D721Med (cell line): ENCODE measurements around the gene SLC5A10.

Experiments
- DNase-seq: peaks from one replicate; pipeline ENCODE4 v3.0.0; 2011; ENCODE audit warnings: low spot score; ENCODE audit not compliant: insufficient read length
- FAIRE-seq: peaks from 2 replicates; lab custom pipeline; 2011; peaks lifted over from hg19 to GRCh38; lab: Jason Lieb, UNC
- TF ChIP-seq, protein P1 (sequence below): IDR thresholded peaks from 2 replicates; pipeline ENCODE4 v1.5.1; 2012; ENCODE audit warnings: mild to moderate bottlenecking, control low read depth; ENCODE audit not compliant: insufficient read depth; ENCODE audit errors: missing control alignments

The SLC5A10 gene

DNA sequence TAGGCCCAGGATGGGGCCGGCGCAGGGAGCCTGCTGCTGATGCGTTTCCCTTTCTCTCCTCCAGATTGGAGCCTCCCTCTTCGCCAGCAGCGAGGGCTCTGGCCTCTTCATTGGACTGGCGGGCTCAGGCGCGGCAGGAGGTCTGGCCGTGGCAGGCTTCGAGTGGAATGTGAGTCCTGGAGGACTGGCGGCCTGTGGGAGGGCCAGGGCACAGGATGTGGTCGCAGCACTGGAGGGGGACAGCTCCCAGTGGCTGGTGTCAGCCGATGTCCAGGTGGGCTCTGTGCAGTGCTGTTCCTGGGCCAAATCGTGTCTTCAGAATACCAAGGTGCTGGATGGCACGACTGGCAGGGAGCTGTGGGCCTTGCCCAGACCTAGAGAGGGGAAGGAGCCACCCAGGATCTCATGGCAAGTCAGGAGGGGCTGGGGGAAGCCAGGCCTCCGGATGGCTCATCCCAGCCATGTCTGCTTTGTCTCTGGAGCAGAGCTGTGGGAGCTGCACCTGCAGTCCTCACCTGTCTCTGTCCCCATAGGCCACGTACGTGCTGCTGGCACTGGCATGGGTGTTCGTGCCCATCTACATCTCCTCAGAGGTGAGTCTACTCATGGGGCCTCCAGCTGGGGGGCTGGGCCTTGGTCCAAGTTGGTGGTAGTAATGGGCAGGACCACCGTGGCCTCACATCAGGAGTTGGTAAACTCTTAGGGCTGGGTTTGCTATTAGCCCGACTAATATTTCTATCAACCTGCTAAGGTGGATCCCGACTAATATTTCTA, 7.3 kb downstream of the SLC5A10 start:
- no peak for FAIRE-seq
- TF ChIP-seq, protein P1, sequence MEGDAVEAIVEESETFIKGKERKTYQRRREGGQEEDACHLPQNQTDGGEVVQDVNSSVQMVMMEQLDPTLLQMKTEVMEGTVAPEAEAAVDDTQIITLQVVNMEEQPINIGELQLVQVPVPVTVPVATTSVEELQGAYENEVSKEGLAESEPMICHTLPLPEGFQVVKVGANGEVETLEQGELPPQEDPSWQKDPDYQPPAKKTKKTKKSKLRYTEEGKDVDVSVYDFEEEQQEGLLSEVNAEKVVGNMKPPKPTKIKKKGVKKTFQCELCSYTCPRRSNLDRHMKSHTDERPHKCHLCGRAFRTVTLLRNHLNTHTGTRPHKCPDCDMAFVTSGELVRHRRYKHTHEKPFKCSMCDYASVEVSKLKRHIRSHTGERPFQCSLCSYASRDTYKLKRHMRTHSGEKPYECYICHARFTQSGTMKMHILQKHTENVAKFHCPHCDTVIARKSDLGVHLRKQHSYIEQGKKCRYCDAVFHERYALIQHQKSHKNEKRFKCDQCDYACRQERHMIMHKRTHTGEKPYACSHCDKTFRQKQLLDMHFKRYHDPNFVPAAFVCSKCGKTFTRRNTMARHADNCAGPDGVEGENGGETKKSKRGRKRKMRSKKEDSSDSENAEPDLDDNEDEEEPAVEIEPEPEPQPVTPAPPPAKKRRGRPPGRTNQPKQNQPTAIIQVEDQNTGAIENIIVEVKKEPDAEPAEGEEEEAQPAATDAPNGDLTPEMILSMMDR, result no peak

DNA sequence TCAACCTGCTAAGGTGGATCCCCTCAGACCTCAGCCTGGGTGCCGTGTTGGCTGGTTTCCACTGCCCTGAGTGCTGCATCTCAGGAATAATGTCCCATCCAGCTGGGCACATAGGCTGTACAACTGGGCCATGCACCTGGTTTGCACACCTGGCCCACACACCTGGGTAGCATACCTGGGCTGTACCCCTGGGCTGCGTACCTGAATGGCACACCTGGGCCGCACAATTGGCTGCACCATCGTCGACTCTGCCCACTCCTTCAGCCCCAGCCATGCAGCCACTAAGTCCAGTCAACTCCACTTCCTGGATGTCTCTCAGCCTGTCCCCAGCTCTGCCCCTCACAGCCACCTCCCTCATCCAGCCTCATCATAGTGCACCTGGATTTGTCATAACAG, 7.9 kb downstream of the SLC5A10 start:
- TF ChIP-seq, protein P1, result no peak
- DNase-seq (no peak), FAIRE-seq (no peak)

More for the DNA sequence above, 7.3 kb downstream of the SLC5A10 start:
- DNase-seq, result no peak

DNA sequence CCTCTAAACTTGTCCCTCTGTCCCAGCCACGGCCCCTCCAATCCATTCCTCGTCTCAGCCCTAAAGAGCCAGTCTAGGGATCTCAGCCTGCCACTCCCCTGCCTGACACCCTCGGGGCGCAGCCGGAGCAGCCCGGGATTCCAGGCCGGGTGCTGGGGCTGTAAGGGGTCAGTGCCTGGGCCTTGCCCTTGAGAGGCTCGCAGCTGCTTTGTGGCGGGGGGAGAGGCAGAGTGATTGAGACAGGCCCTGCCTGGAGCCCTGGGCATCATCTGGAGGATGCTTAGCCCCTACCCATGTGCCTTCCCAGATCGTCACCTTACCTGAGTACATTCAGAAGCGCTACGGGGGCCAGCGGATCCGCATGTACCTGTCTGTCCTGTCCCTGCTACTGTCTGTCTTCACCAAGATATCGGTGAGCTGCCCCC, 8.3 kb downstream of the SLC5A10 start:
- FAIRE-seq, result no peak
- TF ChIP-seq, protein P1, result no peak
- DNase-seq, result no peak

DNA sequence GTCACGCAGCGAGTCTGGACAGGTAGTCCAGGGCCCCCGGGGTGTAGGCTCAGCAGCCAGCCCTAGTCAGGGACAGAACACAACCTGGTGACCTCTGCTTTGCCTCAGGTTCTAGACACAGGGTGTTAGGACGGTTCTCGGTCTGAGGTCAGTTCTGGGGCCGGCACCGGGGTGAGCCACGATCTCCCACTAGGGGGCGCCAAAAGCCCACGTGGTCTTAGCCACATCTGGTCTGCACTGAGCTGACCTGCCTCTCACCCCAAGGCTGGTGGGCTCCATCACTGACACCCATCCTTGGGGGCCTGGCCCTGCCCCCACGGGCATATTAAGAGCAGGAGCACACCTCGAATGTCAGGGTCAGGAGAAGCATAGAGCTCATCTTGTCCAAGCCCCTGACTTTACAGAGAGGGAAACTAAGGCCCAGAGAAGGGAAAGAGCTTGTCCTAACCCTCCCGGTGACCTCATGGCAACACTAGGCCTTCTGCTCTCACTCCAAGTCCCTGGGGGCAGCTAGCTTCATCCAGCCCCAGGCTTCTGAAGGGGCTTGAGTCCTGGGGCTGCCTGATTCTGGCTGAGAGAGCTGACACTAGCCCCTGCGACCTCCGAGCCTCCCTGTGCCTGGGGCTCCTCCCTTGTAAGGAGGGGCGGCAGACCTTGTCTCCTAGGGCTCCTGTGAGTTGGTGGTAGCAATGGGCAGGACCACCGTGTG, 9.0 kb downstream of the SLC5A10 start:
- DNase-seq (peak; percentile 88), FAIRE-seq (no peak)
- TF ChIP-seq, protein P1, result peak; percentile 48

DNA sequence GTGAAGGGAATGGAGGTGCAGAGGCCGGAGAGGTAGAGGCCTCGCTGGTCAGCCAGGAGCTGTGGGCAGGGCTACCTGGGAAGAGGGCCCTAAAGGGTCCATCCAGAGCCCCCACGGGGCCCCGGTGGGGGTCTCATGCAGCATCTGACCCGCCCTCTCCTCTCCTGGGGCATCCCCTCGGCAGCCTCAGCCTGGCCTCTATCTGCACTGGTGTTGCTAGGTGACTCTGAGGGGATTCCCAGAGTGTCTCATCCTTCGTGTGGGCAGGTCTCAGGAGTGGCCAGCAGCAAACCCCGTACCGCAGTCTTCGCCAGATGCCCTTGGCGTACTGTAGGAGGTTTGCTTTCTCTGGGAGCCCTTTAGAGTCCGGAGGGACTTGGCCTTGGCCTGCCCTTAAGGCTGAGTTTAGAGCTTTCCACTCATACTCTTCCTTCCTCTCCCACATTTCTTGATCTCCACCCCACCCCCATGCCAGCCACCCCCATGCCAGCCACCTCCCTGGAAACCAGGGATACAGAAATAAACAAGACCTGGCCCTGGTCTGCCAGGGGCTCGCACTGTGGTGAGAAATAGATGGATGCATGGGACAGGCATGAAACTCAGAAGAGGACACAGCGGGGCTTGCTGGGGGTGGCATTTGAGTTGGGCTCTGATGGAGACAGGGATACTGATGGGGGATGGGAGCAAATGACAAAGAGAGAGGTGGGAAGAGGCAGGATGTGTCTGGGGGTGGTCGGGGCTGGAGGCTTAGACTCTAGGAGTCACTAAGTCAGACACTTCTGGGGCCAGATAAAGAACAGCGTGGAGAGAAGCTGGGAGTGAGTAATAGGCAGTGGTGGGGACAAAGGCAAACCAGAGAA, 9.9 kb downstream of the SLC5A10 start:
- no peak for DNase-seq
- TF ChIP-seq, protein P1, result no peak
- no peak for FAIRE-seq

DNA sequence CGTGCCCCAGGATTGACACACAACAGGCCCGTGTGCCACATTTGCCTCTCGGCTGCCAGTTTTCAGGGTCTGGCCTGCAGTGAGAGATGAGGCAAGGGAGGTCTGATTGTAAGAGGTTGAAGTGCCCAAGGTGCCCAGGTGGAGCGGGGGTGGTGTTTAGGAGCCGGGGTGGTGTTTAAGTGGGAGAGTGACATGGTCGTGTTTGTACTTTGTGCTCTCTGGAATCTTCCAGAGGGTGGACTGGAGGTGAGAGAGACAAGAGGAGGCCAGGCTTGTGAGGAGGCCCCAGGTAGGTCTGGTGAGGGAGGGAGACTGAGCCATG, 10.5 kb downstream of the SLC5A10 start:
- TF ChIP-seq, protein P1, result no peak
- no peak for DNase-seq
- FAIRE-seq, result no peak
